GM12874 (cell line): ENCODE data around the gene GRIP1.

Experiments used
- CTCF ChIP-seq: IDR thresholded peaks from 2 replicates; pipeline ENCODE4 v1.5.1; 2011; ENCODE audit warnings: low read depth, mild to moderate bottlenecking, control low read depth, low read length, moderate library complexity; ENCODE audit not compliant: insufficient read depth

Gene GRIP1

GRCh38 chr12:66640691-66641460 is 38.0 kb downstream of the GRIP1 start:
- TF ChIP-seq CTCF: no peak

DNA sequence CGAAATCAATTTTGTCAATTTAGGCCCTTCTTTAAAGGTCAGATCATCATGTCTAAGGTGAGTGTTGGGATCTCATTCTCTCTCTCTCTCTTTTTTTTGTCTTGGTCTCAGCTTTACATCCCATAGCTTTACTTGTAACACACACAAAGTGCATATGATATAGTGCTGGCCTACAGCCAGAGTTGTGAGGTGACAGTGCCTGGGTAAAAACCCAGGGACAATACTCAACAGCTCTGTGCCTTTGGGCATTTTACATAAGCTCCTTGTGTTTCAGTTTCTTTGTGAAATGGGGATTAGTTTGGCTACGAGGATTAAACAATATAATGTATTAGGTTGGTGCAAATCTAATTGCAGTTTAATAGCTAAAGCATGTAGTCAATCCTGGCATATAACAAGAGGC is 40.2 kb downstream of the GRIP1 start:
- TF ChIP-seq CTCF: no peak

GRCh38 chr12:66637699-66638301 is 41.1 kb downstream of the GRIP1 start:
- TF ChIP-seq CTCF: no peak

DNA sequence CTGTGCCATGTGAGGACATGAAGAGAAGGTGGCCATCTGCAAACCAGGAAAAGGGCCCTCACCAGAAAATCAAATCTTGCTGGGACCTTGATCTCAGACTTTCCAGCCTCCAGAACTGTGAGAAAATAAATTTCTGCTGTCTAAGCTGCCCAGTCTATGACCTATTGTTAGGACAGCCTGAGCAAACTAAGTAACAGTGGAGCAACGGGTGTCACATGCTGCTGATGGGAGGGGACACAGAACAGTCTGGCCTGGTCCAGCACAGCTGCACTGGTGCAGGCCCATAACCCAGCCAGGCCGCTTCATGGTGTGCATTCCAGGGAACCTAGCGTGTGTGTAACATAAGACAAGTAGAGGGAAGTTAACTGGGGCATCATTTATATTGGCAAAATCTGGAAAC is 42.1 kb downstream of the GRIP1 start:
- no peak for TF ChIP-seq CTCF

GRCh38 chr12:66633676-66634075 is 45.2 kb downstream of the GRIP1 start:
- TF ChIP-seq CTCF: no peak

DNA sequence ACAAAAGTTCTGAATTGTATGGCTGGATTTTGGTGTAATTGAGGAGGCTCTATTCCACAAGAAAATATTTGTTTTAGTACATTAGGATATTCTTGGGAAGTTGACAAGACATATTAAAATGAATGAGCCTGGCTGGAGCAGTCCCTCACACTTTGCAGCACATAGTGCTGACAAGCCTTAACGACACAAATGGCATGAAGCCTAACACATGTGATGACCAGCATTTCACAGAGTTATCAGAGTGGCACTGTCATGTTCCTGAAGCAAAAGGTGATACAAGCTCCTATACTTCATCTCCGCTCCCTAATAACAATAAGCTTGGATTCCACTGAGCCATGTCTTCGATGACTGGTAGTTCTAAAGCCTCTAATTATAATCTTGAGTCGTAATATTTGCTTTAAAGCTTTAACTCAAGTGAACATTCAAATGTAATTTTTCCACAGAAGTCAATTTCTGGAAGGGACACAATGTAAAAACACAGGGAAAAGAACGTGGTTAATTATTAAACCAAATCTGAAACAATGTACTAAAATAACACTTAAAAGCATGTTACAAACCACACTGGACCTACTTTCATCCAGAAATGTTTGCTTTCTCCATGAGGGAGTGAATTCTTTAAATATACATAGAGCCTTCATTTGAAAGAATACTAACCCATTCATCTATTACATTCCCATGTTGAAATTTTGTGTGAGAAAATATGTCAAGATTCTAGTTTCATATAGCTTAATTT is 49.6 kb downstream of the GRIP1 start:
- TF ChIP-seq CTCF: no peak

DNA sequence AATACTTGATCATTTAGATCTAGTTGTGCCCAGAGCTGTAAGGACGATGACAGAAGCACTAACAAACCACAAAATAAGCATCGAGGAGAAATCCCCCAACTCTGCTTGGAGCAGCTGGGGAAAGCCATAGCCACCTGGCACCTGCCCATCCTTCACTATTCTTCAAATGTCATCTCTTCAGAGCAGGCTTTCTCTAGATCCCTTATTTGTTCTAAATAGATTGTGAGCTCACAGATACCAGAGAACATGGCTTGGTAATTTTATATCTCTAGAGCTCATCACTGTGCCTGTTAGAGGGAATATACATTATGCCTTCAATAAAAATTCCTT is 50.9 kb downstream of the GRIP1 start:
- no peak for TF ChIP-seq CTCF
